Fibroblast of skin of right quadriceps (primary cell): ENCODE data around the gene KLF16.

Experiments
- DNase-seq: peaks from one replicate; pipeline ENCODE4 v3.0.0-alpha.2; 2013

KLF16 gene

DNA sequence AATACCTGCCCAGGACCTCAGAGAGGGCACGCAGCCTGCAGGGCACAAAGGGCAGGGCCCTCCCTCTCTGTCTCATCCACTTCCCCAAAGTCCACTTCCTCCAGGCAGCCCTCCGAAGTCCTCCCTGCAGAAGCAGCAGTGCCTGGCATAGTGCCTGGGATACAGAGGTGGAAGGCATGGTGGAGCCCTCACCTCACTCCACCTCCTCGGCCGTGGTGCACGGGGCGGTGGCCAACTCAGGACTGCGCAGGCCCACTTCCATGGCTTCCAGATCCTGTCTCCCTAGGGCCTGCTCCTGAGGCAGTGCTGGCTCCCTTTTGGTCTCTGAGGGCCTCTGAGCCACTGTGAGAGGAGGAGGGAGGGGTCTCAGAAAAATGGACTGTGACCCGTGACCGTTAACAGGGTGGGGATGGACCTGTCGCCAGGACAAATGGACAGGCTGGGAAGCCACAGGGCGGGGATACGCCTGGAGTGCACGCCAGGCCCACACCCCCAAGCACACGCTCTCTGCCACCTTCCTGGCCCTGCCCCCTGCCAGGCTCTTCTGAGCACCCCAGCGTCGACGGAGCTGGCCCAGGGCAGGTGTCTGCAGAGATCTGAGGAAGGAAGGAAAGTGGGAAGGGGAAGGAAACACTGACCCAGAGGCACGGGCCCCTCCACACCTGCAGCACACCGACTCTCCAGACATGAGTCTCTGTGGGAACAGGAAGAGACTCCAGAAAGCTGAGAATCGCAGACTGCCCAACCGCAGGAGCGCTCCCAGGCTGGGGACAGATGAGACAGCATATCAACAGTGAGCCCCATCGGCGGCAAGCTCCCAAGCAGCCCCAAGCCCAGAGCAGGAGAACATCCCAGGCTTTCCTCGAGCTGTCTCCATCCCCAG lies 23.5 kb downstream of the KLF16 start:
- no peak for DNase-seq

DNA sequence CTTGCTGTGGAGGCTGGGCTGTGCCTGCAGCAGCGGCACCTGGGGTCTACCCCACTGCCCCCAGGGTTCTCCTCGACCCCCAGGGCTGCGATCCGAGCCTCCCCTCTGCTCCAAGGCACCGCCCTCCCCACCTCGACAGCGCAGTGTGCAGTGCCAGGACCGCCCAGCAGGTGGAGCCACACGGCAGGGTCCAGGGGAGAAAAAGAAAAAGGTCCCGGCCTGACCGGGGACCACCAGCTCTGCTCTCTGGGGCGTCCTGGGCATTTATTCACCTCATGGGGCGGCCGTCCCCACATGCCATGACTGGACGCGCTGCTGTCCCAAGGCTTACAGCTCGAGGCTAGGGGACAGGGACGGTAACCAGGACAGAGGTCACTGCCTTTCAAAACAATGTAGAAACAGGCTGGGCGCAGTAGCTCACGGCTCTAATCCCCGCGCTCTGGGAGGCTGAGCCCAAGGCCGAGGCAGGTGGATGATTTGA lies 25.7 kb downstream of the KLF16 start:
- no peak for DNase-seq

DNA sequence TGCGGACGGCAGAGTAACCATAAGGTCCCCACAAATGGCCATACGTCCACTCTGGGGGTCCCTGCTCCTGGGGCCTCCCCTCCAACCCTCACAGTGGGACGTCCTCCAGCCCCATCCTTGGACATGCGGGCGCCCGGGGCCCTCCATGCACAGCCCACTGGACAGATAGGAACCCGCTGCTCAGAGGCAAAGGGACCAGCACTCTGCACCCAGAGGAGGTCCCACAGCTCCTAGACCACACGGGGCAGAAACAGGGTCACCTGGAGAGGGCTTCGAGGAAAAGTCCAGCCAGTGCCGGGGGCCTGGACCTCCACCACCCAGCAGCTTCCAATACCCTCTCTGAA lies 26.2 kb downstream of the KLF16 start:
- DNase-seq = no peak

- no peak for DNase-seq
Measured at GRCh38 chr19:1836458-1837221, 26.7 kb downstream of the KLF16 start.

DNA sequence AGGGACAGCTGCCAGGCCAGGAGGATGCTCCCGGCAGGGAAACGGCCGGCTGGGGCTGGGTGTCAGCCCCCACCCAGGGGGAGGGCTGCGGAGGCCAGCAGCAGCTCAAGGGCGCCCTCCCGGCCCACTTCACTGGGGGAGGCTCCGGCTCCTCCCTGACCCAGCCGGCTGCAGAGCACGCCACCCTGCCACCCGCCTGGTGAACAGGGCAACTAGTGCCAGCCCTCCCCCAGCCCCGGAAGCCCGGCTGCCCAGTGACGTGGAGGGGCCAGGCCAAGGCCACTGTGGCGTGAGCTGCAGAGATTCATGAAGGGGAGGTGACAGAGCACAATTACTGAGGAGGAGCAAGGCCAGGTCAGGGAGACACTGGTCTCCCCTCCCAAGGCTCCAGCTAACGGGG lies 29.8 kb downstream of the KLF16 start:
- DNase-seq = no peak

DNA sequence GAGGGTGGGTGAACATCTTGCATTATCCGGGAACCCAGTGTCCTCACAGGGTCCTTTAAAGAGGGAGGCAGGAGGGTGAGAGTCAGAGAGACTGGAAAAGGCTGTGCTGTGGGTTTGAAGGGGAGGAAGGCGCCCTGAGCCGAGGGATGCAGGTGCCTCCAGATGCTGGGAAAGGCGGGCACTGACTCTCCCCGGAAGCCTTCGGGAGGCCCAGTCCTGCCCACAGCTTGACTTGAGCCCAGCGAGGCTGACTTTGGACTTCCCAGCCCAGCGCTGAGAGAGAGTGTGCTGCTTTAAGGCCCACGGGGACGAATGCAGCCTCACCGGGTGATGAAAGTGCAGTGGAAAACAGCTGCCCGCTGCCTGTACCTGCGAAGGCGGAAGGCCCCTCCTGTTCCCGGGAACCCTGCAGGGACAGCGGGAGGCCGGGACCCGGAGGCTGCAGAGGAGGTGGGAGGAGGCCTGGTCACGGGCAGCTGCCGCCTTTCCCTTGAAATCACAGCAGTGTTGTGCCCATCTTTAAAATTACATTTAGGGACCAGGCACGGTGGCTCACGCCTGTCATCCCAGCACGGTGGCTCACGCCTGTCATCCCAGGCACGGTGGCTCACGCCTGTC lies 31.2 kb downstream of the KLF16 start:
- DNase-seq = no peak

DNA sequence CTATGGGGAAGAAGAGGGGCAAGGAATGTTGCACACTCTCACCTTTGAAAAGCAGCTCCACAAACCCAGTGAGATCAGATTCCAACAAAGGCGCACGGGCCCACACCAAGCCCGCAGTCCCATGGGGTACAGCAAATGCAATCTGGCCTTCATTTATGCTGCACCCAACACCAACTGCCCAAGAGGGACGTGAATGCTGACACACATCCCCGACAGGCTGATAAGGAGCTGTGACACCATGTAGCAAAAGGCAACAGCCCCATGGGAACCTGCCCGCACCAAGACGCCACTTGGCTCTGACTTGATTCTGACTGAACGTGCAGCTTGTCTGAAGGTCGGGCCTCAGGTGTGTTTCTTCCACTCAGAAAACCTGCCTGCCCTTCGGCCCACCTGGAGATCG lies 32.4 kb downstream of the KLF16 start:
- DNase-seq = no peak

DNA sequence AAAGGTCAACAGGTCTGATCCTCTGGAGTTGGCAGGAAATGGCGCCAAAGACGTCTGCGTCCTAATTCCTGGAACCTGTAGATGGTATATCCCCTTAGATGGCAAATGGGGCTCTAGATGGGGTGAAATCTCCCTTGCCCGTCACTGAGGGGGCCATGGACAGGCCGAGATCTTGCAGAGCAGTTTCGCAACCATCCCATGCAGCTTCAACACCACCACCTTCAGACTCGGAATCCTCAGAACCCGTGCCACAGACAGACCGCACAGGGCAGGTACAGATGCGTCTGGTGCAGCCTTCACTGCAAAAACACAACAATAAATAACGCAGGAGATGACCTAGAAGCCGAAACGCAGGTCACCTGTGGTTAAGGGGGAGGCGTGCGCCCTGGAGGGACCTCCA lies 32.8 kb downstream of the KLF16 start:
- DNase-seq = no peak

DNA sequence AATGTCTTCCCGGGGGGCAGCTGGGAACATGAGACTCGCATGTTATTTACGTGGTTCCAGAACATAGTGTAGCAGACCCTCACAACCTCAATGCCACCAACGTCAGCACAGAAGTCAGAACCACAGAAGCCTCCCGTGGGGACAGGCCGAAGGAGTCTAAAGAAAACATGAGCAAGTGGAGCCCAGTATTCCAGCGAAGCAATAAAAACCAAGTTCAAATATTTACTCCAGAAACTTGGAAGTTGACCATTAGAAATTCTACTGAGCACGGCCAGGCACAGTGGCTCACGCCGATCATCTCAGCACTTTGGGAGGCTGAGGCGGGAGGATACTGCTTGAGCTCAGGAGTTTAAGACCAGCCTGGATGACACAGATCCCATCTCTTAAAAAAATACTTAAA lies 33.4 kb downstream of the KLF16 start:
- no peak for DNase-seq

DNA sequence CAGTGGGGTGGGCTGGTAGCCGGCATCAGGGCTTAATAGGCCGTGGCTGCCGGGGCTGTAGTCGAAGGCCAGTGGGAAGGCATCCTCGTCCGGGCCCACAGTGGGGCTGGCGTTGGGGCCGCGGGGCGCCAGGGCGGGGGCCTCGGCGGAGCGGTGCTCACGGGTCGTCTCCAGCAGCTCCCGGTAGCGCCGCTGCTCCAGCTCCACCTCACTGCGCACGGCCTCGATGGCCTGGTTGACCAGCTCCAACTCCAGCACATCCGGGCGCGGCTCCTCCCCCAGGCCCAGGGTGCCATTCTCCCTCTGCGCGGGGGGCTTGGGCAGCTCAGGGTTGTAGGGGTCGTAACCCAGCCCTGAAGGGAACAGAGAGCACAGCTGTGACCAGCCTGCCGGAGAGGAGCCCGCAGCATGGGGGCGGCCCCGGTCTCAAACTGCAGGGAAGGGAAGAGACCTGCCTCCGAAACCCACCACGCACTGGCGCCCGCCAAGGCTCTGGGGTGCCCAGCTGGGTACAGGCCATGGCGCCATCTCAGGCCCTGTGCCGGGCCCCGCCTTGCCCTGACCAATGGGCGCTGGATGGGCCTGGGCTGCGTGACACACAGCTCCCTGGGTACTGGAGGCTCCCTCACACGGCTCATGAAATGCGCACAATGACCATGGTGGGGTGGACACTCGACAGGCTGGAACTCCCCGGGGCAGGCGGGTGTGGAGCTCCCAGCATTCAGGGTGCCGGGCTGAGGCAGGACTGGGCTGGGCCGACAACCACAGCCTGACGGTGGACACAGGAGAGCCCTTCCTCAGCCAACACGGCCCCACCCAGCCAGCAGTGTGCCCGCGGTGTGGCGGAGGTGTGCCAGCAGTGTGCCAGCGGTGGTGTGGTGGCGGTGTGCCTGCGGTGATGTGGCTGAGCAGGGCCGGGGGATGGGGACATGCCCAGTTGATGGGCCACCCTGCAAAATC lies 34.8 kb downstream of the KLF16 start:
- DNase-seq = no peak

GRCh38 chr19:1827566-1828278 lies 35.7 kb downstream of the KLF16 start:
- no peak for DNase-seq

- DNase-seq = no peak
Measured at GRCh38 chr19:1826557-1827521, 36.5 kb downstream of the KLF16 start.

GRCh38 chr19:1825909-1826556 lies 37.3 kb downstream of the KLF16 start:
- DNase-seq = peak; percentile 58

- DNase-seq = no peak
Measured at GRCh38 chr19:1824252-1824622, 39.1 kb downstream of the KLF16 start.

- no peak for DNase-seq
Measured at GRCh38 chr19:1823539-1824251, 39.7 kb downstream of the KLF16 start.

- DNase-seq = no peak
Measured at GRCh38 chr19:1823020-1823419, 40.4 kb downstream of the KLF16 start.

GRCh38 chr19:1822210-1822609 lies 41.2 kb downstream of the KLF16 start:
- no peak for DNase-seq

DNA sequence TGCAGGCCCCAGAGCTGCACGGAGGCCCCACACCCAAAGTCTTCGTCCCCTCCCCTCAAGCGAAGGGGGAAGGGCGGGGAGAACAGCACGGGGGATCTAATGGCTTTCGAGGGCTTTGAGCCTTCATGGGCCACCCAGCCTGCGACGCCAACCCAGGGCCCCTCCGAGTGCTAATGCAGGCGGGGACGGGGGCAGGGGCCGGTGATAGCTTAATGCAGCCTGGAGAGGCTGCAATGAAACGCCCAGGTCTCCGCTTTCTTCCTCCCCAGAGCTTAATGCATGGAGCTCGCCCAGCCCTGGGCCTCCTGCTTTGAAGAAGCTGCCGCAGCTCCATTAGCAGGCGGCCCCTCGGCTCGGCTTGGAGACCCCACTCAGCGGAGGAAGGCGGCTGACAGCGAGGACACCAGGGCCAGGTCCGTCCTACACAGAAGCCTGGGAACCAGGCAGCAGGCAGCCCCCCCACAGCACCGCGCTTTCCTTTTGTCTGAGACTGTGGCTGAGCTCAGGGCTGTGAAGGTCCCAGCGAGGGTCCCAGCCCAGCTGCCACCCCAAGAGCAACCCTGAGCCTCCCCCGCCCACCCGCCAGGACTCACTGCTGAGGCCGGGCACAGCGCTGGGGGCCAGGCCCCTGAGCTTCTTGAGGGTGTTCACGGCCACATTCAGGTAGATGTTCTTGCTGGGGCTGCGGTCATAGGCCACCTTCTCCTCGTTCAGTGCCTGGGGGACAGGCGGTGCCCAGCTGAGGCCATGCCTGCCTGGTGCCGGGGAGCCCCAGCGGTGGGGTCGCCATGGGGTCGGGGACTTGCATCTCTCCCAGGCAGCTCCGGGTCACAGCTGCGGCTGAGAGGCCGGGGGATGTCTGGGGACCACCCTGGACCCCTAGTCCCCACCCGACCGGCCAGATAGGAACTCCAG lies 43.8 kb downstream of the KLF16 start:
- DNase-seq = no peak
